ENCODE data around the gene LIPC.

DNA sequence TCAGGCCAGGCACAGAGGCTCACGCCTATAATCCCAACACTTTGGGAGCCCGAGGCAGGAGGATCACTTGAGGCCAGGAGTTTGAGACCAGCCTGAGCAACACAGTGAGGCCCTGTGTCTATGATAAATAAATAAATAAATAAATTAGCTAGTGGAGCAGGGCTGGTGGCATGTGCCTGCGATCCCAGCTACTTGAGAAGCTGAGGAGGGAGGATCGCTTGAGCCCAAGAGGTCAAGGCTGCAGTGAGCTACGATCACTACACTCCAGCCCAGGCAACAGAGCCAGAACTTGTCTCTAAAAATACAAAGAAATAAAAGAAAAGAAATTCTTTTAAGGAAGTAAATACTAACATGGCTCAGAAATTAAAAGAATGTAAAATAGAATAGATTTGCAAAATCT lies 91.8 kb downstream of the LIPC start:
- TF ChIP-seq ARNTL (CRISPR knock-in tag; IDR thresholded peaks at IDR 0.05; ENCODE audit: borderline replicate concordance, low read depth) (no peak), RARB (CRISPR knock-in tag; IDR thresholded peaks at IDR 0.05) (no peak), SNAI2 (CRISPR knock-in tag; IDR thresholded peaks at IDR 0.05) (no peak), ISL1 (CRISPR knock-in tag; IDR thresholded peaks at IDR 0.05) (no peak)
- TF ChIP-seq, protein P1, sequence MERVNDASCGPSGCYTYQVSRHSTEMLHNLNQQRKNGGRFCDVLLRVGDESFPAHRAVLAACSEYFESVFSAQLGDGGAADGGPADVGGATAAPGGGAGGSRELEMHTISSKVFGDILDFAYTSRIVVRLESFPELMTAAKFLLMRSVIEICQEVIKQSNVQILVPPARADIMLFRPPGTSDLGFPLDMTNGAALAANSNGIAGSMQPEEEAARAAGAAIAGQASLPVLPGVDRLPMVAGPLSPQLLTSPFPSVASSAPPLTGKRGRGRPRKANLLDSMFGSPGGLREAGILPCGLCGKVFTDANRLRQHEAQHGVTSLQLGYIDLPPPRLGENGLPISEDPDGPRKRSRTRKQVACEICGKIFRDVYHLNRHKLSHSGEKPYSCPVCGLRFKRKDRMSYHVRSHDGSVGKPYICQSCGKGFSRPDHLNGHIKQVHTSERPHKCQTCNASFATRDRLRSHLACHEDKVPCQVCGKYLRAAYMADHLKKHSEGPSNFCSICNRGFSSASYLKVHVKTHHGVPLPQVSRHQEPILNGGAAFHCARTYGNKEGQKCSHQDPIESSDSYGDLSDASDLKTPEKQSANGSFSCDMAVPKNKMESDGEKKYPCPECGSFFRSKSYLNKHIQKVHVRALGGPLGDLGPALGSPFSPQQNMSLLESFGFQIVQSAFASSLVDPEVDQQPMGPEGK (CRISPR knock-in tag; IDR thresholded peaks at IDR 0.05; ENCODE audit: borderline replicate concordance) = no peak
- TF ChIP-seq, protein P2, sequence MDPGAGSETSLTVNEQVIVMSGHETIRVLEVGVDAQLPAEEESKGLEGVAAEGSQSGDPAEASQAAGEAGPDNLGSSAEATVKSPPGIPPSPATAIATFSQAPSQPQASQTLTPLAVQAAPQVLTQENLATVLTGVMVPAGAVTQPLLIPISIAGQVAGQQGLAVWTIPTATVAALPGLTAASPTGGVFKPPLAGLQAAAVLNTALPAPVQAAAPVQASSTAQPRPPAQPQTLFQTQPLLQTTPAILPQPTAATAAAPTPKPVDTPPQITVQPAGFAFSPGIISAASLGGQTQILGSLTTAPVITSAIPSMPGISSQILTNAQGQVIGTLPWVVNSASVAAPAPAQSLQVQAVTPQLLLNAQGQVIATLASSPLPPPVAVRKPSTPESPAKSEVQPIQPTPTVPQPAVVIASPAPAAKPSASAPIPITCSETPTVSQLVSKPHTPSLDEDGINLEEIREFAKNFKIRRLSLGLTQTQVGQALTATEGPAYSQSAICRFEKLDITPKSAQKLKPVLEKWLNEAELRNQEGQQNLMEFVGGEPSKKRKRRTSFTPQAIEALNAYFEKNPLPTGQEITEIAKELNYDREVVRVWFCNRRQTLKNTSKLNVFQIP (CRISPR knock-in tag; IDR thresholded peaks at IDR 0.05; ENCODE audit: borderline replicate concordance, low read depth) = no peak

All from SK-N-SH treated with all-trans-retinoic acid at 6 μM for 48 hours (cell line).